DND-41 (cell line): Measurements from ENCODE around the gene NPPA.

Experiments
- ATAC-seq: fragments of 200-7000 bp; cut with Tn5 transposase; 3 replicates; pipeline ENCODE4 v1.9.1; 2021; ENCODE audit warnings: low read depth; ENCODE audit not compliant: insufficient read depth
- DNase-seq: peaks from one replicate; pipeline ENCODE4 v3.0.0-alpha.2; 2020
- H2AFZ ChIP-seq: 2 replicates; pipeline ENCODE4 v1.6.0; 2012; ENCODE audit warnings: low read depth, low read length
- H3K27ac ChIP-seq: 2 replicates; pipeline ENCODE4 v1.5.1; 2012; ENCODE audit warnings: low read length, inconsistent platforms
- H3K27me3 ChIP-seq: fragments of 200-600 bp; sonication (generic); 2 replicates; pipeline ENCODE4 v1.6.0; 2012; ENCODE audit warnings: low read length, mild to moderate bottlenecking, inconsistent platforms; ENCODE audit not compliant: insufficient read depth, poor library complexity
- H3K36me3 ChIP-seq: 2 replicates; pipeline ENCODE4 v1.5.1; 2012; ENCODE audit warnings: low read length, inconsistent platforms; ENCODE audit not compliant: insufficient read depth
- H3K4me1 ChIP-seq: 2 replicates; pipeline ENCODE4 v1.5.1; 2012; ENCODE audit warnings: mild to moderate bottlenecking, low read length; ENCODE audit not compliant: insufficient read depth
- H3K4me2 ChIP-seq: 2 replicates; pipeline ENCODE4 v1.6.0; 2012; ENCODE audit warnings: mild to moderate bottlenecking, moderate library complexity, low read length, inconsistent platforms; ENCODE audit not compliant: insufficient read depth
- H3K4me3 ChIP-seq, 2 experiments: fragments of 200-600 bp in 1 of 2; shearing (Covaris generic) in 1 of 2; 2 replicates each; pipeline ENCODE4 v1.5.1; 2012 to 2016; ENCODE audit warnings: inconsistent platforms in 2 of 2, low read length in 2 of 2, mild to moderate bottlenecking in 2 of 2, low read depth in 1 of 2, moderate library complexity in 1 of 2
- H3K79me2 ChIP-seq: 2 replicates; pipeline ENCODE4 v1.6.0; 2012; ENCODE audit warnings: low read length, inconsistent platforms; ENCODE audit not compliant: insufficient read depth
- H3K9ac ChIP-seq: 2 replicates; pipeline ENCODE4 v1.6.0; 2012; ENCODE audit warnings: low read depth, mild to moderate bottlenecking, inconsistent platforms, low read length, moderate library complexity
- H3K9me3 ChIP-seq: 2 replicates; pipeline ENCODE4 v1.5.1; 2012; ENCODE audit warnings: low read length, moderate library complexity, mild to moderate bottlenecking, inconsistent platforms; ENCODE audit not compliant: insufficient read depth, severe bottlenecking
- H4K20me1 ChIP-seq: 2 replicates; pipeline ENCODE4 v1.6.0; 2012; ENCODE audit warnings: low read length; ENCODE audit not compliant: insufficient read depth
- CTCF ChIP-seq: IDR thresholded peaks from 2 replicates; pipeline ENCODE4 v1.5.1; 2012; ENCODE audit warnings: borderline replicate concordance, low read length, moderate library complexity, mild to moderate bottlenecking; ENCODE audit not compliant: poor library complexity, severe bottlenecking; ENCODE audit errors: extremely low read depth
- EZH2 ChIP-seq: IDR thresholded peaks from 3 replicates; pipeline ENCODE4 v1.6.1; 2012; ENCODE audit warnings: borderline replicate concordance, low read depth, mild to moderate bottlenecking, moderate library complexity, low read length, inconsistent platforms; ENCODE audit not compliant: severe bottlenecking

The NPPA gene

GRCh38 chr1:11835441-11836225 lies 11.9 kb downstream of the NPPA start:
- Histone ChIP-seq H3K4me1 (no peaks in the 10 kb centered on the region), H3K79me2 (no peaks in the 10 kb centered on the region), H3K9ac (no peak overlapping the region), H3K4me2 (no peak overlapping the region), H3K4me3 (no peak overlapping the region), H3K27ac (no peak overlapping the region), H3K36me3 (peaks cover 95% of the 10 kb centered on the region), H4K20me1 (peaks cover 32% of the 10 kb centered on the region), H2AFZ (no peak overlapping the region), H3K27me3 (no peaks in the 10 kb centered on the region), H3K9me3 (no peaks in the 10 kb centered on the region)
- DNase-seq, result no peak
- no peak for TF ChIP-seq EZH2
- no peak for TF ChIP-seq CTCF
- ATAC-seq, result no peak

GRCh38 chr1:11833900-11834299 lies 13.7 kb downstream of the NPPA start:
- Histone ChIP-seq H3K4me1 (no peaks in the 10 kb centered on the region), H3K4me2 (no peak overlapping the region), H3K27ac (no peak overlapping the region), H3K27me3 (no peaks in the 10 kb centered on the region), H3K36me3 (peaks cover 93% of the 10 kb centered on the region), H3K9me3 (no peaks in the 10 kb centered on the region), H3K79me2 (no peaks in the 10 kb centered on the region), H2AFZ (no peak overlapping the region), H3K4me3 (no peak overlapping the region), H3K9ac (no peak overlapping the region), H4K20me1 (peaks cover 26% of the 10 kb centered on the region)
- TF ChIP-seq EZH2, result no peak
- TF ChIP-seq CTCF, result no peak
- no peak for ATAC-seq
- no peak for DNase-seq

GRCh38 chr1:11833497-11833896 lies 14.1 kb downstream of the NPPA start:
- Histone ChIP-seq H3K9ac (no peak overlapping the region), H3K36me3 (peaks cover 93% of the 10 kb centered on the region), H2AFZ (no peak overlapping the region), H3K27me3 (no peaks in the 10 kb centered on the region), H3K4me1 (no peaks in the 10 kb centered on the region), H4K20me1 (peaks cover 25% of the 10 kb centered on the region), H3K27ac (no peak overlapping the region), H3K9me3 (no peaks in the 10 kb centered on the region), H3K4me2 (no peak overlapping the region), H3K79me2 (no peaks in the 10 kb centered on the region), H3K4me3 (no peak overlapping the region)
- TF ChIP-seq EZH2, result no peak
- DNase-seq (no peak), ATAC-seq (no peak)

GRCh38 chr1:11831945-11832725 lies 15.4 kb downstream of the NPPA start:
- H3K9me3 ChIP-seq, result no peaks in the 10 kb centered on the region
- no peak for ATAC-seq
- no peak overlapping the region for H3K9ac ChIP-seq
- H3K27ac ChIP-seq, result no peak overlapping the region
- no peak overlapping the region for H3K4me3 ChIP-seq
- no peaks in the 10 kb centered on the region for H3K4me1 ChIP-seq
- peaks cover 93% of the 10 kb centered on the region for H3K36me3 ChIP-seq
- TF ChIP-seq EZH2 (no peak), CTCF (no peak)
- H4K20me1 ChIP-seq, result peaks cover 16% of the 10 kb centered on the region
- H2AFZ ChIP-seq, result no peak overlapping the region
- no peak overlapping the region for H3K4me2 ChIP-seq
- no peak for DNase-seq
- no peaks in the 10 kb centered on the region for H3K79me2 ChIP-seq
- no peaks in the 10 kb centered on the region for H3K27me3 ChIP-seq
